HCT116 (cell line): ENCODE data around the gene NSRP1. TPM values are rescaled to one million over a fixed set of nuclear protein-coding genes. Genes with fewer than 3 reads are reported as not detected.

ENCODE experiments used
- ATAC-seq: fragments of 200-7000 bp; cut with Tn5 transposase; 2 replicates; pipeline ENCODE4 v1.9.1; 2020; ENCODE audit warnings: mild to moderate bottlenecking, moderate library complexity
- BruUV-seq: library from RNA; stranded (reverse); fragments of 400-500 nt; replicated peaks from 2 replicates; lab custom pipeline; 2021; lab: Mats Ljungman, UMichigan
- CTCF ChIA-PET: fragments of 300-600 bp; sonication (Branson Sonifier 250); formaldehyde crosslinking; loops from one replicate; lab custom pipeline; 2021; ENCODE audit warnings: antibody characterized with exemption; lab: Charles Lee
- POLR2A ChIA-PET: fragments of 300-600, 350-600 bp; sonication (Branson Sonifier 250); formaldehyde crosslinking; loops from one replicate; lab custom pipeline; 2021; ENCODE audit warnings: antibody characterized with exemption; lab: Charles Lee
- RAD21 ChIA-PET, 2 experiments: fragments of 300-600 bp; sonication (Branson Sonifier 250); formaldehyde crosslinking; loops; one replicate each; lab custom pipeline; 2023; ENCODE audit warnings: low total read pairs in 2 of 2; ENCODE audit not compliant: uncharacterized antibody in 2 of 2, unreplicated experiment in 2 of 2, low non-redundant PET in 1 of 2; lab: Charles Lee
- DNase-seq: peaks from one replicate; pipeline ENCODE4 v3.0.0-alpha.2; 2010; ENCODE audit warnings: low read depth, low spot score
- H2AFZ ChIP-seq: fragments of 200-600 bp; shearing (Covaris generic), sonication (generic); 2 replicates; pipeline ENCODE4 v1.6.1; 2017; ENCODE audit warnings: low read depth, mixed run types, mixed read lengths, antibody characterized with exemption, low read length; ENCODE audit not compliant: poor library complexity, severe bottlenecking
- H3K27ac ChIP-seq: 2 replicates; pipeline ENCODE4 v1.5.1; 2012; ENCODE audit warnings: low read depth, low read length
- H3K27me3 ChIP-seq: fragments of 200-600 bp; sonication (generic); 2 replicates; pipeline ENCODE4 v1.6.1; 2016; ENCODE audit warnings: mixed run types, low read length, mixed read lengths; ENCODE audit not compliant: insufficient read depth
- H3K36me3 ChIP-seq, 2 experiments: fragments of 200-500 bp in 1 of 2; fragments of 200-600 bp in 1 of 2; sonication (Bioruptor generic) in 1 of 2; sonication (generic) in 1 of 2; 2 replicates each; pipeline versions ENCODE4 v1.5.1 to v1.6.1; 2014 to 2016; ENCODE audit warnings: low read length in 2 of 2, inconsistent platforms in 1 of 2, mixed read lengths in 1 of 2, mixed run types in 1 of 2; ENCODE audit not compliant: insufficient read depth in 2 of 2, control insufficient read depth in 1 of 2
- H3K4me1 ChIP-seq, 2 experiments: fragments of 200-600 bp in 1 of 2; sonication (generic) in 1 of 2; 2 replicates each; pipeline versions ENCODE4 v1.5.1 to v1.6.1; 2012 to 2017; ENCODE audit warnings: low read length in 2 of 2, inconsistent platforms in 1 of 2, mild to moderate bottlenecking in 1 of 2, mixed read lengths in 1 of 2, mixed run types in 1 of 2, moderate library complexity in 1 of 2; ENCODE audit not compliant: insufficient read depth in 2 of 2, control insufficient read depth in 1 of 2
- H3K4me2 ChIP-seq: fragments of 200-600 bp; sonication (generic); 2 replicates; pipeline ENCODE4 v1.6.1; 2017; ENCODE audit warnings: mixed run types, low read length, mixed read lengths
- H3K4me3 ChIP-seq, 2 experiments: fragments of 200-600 bp in 1 of 2; sonication (generic) in 1 of 2; replicated peaks in 1 of 2; 2 replicates each; pipeline ENCODE4 v1.5.1; 2011 to 2016; ENCODE audit warnings: low read length in 2 of 2, control low read depth in 1 of 2, low read depth in 1 of 2, mild to moderate bottlenecking in 1 of 2, mixed read lengths in 1 of 2, mixed run types in 1 of 2
- H3K79me2 ChIP-seq: fragments of 200-600 bp; sonication (generic); 2 replicates; pipeline ENCODE4 v1.6.1; 2017; ENCODE audit warnings: mild to moderate bottlenecking, mixed run types, low read length, moderate library complexity, mixed read lengths; ENCODE audit not compliant: insufficient read depth
- H3K9ac ChIP-seq: fragments of 200-600 bp; sonication (generic); 2 replicates; pipeline ENCODE4 v1.6.1; 2016; ENCODE audit warnings: low read length, mixed read lengths
- H3K9me2 ChIP-seq: fragments of 200-600 bp; sonication (generic), shearing (Covaris generic); 2 replicates; pipeline ENCODE4 v1.6.1; 2017; ENCODE audit warnings: mixed run types, mild to moderate bottlenecking, moderate library complexity; ENCODE audit not compliant: insufficient read depth
- H3K9me3 ChIP-seq, 2 experiments: fragments of 200-500 bp in 1 of 2; fragments of 200-600 bp in 1 of 2; sonication (Bioruptor generic) in 1 of 2; sonication (generic) in 1 of 2; 2 replicates each; pipeline ENCODE4 v1.6.1; 2014 to 2017; ENCODE audit warnings: low read length in 2 of 2, mixed read lengths in 2 of 2, inconsistent platforms in 1 of 2, low read depth in 1 of 2, mild to moderate bottlenecking in 1 of 2, mixed run types in 1 of 2, moderate library complexity in 1 of 2; ENCODE audit not compliant: control insufficient read depth in 1 of 2, insufficient read depth in 1 of 2
- H4K20me1 ChIP-seq: fragments of 200-600 bp; sonication (generic), shearing (Covaris generic); 2 replicates; pipeline ENCODE4 v1.6.1; 2017; ENCODE audit warnings: mixed run types, mild to moderate bottlenecking, moderate library complexity; ENCODE audit not compliant: insufficient read depth
- CBX3 ChIP-seq: IDR thresholded peaks from 2 replicates; pipeline ENCODE4 v1.6.1; 2012; ENCODE audit warnings: low read depth
- EGR1 ChIP-seq: IDR thresholded peaks from 2 replicates; pipeline ENCODE4 v1.6.1; 2012; ENCODE audit warnings: low read depth
- EZH2 ChIP-seq: fragments of 200-600 bp; sonication (generic); IDR thresholded peaks from 2 replicates; pipeline ENCODE4 v1.6.1; 2017; ENCODE audit warnings: antibody characterized with exemption, mixed run types
- EZH2phosphoT487 ChIP-seq: fragments of 200-600 bp; IDR thresholded peaks from 2 replicates; pipeline ENCODE4 v1.6.1; 2018; ENCODE audit warnings: antibody characterized with exemption, borderline replicate concordance
- FOSL1 ChIP-seq: IDR thresholded peaks from 2 replicates; pipeline ENCODE4 v1.6.1; 2012; ENCODE audit warnings: low read depth
- JUND ChIP-seq: IDR thresholded peaks from 2 replicates; pipeline ENCODE4 v1.6.1; 2012
- POLR2A ChIP-seq: IDR thresholded peaks from 2 replicates; pipeline ENCODE4 v1.7.0; 2011; ENCODE audit warnings: borderline replicate concordance; ENCODE audit not compliant: insufficient read depth, insufficient read length; ENCODE audit errors: extremely low read depth
- RAD21 ChIP-seq: IDR thresholded peaks from 2 replicates; pipeline ENCODE4 v1.6.1; 2012; ENCODE audit warnings: low read depth, mild to moderate bottlenecking
- SIN3A ChIP-seq: IDR thresholded peaks from 2 replicates; pipeline ENCODE4 v1.6.1; 2012; ENCODE audit warnings: low read depth
- SP1 ChIP-seq: IDR thresholded peaks from 2 replicates; pipeline ENCODE4 v1.6.1; 2012; ENCODE audit warnings: low read depth
- TCF7L2 ChIP-seq: IDR thresholded peaks from 2 replicates; pipeline ENCODE4 v1.7.0; 2011; ENCODE audit warnings: borderline replicate concordance, inconsistent platforms; ENCODE audit not compliant: insufficient read depth, insufficient read length; ENCODE audit errors: extremely low read depth
- YY1 ChIP-seq: IDR thresholded peaks from 2 replicates; pipeline ENCODE4 v1.6.1; 2011; ENCODE audit warnings: low read length, low read depth, moderate library complexity, mild to moderate bottlenecking; ENCODE audit not compliant: insufficient replicate concordance; ENCODE audit errors: extremely low read depth
- ZFX ChIP-seq: fragments of 450-650 bp; IDR thresholded peaks from 2 replicates; pipeline ENCODE4 v1.6.1; 2017
- intact Hi-C: fragments of 100-400 bp; cut with micrococcal nuclease; formaldehyde crosslinking; loops from 2 replicates; pipeline ENCODE4 v1.10.0; 2022
- total RNA-seq: library from RNA; stranded (reverse); gene quantifications from one replicate; pipeline ENCODE4 v1.2.1, GENCODE V29; 2021; ENCODE audit not compliant: unreplicated experiment
- TF ChIP-seq, protein P1 (sequence below): IDR thresholded peaks from 2 replicates; pipeline ENCODE4 v1.6.1; 2012; ENCODE audit warnings: low read depth
- TF ChIP-seq, protein P2 (sequence below): IDR thresholded peaks from 2 replicates; pipeline ENCODE4 v1.6.1; 2011; ENCODE audit warnings: mild to moderate bottlenecking, low read length, moderate library complexity; ENCODE audit not compliant: insufficient replicate concordance; ENCODE audit errors: extremely low read depth
- TF ChIP-seq, protein P3 (sequence below): IDR thresholded peaks from 2 replicates; pipeline ENCODE4 v1.6.1; 2012
- TF ChIP-seq, protein P4 (sequence below): IDR thresholded peaks from 2 replicates; pipeline ENCODE4 v1.6.1; 2012

Gene NSRP1
- total RNA-seq, 1 experiment from 2014 or later, result 24.9 TPM

DNA sequence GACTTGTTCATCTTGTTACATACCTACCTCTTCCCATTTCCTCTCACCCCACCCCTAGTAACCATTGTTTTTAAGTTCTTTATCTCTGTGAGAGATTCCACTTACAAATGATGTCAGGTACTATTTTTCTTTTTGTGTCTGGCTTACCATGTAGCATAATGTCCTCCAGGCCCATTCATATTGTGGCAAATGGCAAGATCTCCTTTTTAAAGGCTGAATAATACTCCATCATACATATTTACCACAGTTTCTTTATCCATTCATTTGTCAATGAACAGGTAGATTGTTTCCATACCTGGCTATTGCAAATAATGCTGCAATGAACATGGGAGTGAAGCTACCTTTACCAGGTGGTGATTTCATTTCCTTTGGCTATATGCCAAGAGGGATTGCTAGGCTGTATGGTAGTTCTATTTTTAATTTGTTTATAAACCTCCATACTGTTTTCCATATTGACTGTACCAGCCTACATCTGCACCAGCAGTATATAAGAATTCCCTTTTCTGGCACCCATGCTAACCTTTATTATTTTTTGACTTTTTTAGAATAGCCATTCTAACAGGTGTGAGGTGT lies 53.9 kb downstream of the NSRP1 start:
- no peak overlapping the region for H3K27ac ChIP-seq
- DNase-seq, result no peak
- peaks cover 75% of the 10 kb centered on the region for H3K79me2 ChIP-seq
- H4K20me1 ChIP-seq, result 0 out of 2 replicates have a peak, but pooled peaks cover 4% of the 10 kb centered on the region
- no peak overlapping the region for H3K4me3 ChIP-seq
- no peaks in the 10 kb centered on the region for H3K27me3 ChIP-seq
- H3K4me1 ChIP-seq, result no peaks in the 10 kb centered on the region
- TF ChIP-seq POLR2A (no peak), SIN3A (no peak), ZFX (no peak), TCF7L2 (no peak), CBX3 (no peak), EGR1 (no peak), RAD21 (no peak), JUND (no peak), YY1 (no peak), SP1 (no peak), FOSL1 (no peak), EZH2phosphoT487 (no peak), EZH2 (no peak)
- TF ChIP-seq, protein P1, sequence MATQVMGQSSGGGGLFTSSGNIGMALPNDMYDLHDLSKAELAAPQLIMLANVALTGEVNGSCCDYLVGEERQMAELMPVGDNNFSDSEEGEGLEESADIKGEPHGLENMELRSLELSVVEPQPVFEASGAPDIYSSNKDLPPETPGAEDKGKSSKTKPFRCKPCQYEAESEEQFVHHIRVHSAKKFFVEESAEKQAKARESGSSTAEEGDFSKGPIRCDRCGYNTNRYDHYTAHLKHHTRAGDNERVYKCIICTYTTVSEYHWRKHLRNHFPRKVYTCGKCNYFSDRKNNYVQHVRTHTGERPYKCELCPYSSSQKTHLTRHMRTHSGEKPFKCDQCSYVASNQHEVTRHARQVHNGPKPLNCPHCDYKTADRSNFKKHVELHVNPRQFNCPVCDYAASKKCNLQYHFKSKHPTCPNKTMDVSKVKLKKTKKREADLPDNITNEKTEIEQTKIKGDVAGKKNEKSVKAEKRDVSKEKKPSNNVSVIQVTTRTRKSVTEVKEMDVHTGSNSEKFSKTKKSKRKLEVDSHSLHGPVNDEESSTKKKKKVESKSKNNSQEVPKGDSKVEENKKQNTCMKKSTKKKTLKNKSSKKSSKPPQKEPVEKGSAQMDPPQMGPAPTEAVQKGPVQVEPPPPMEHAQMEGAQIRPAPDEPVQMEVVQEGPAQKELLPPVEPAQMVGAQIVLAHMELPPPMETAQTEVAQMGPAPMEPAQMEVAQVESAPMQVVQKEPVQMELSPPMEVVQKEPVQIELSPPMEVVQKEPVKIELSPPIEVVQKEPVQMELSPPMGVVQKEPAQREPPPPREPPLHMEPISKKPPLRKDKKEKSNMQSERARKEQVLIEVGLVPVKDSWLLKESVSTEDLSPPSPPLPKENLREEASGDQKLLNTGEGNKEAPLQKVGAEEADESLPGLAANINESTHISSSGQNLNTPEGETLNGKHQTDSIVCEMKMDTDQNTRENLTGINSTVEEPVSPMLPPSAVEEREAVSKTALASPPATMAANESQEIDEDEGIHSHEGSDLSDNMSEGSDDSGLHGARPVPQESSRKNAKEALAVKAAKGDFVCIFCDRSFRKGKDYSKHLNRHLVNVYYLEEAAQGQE, result no peak
- TF ChIP-seq, protein P2, sequence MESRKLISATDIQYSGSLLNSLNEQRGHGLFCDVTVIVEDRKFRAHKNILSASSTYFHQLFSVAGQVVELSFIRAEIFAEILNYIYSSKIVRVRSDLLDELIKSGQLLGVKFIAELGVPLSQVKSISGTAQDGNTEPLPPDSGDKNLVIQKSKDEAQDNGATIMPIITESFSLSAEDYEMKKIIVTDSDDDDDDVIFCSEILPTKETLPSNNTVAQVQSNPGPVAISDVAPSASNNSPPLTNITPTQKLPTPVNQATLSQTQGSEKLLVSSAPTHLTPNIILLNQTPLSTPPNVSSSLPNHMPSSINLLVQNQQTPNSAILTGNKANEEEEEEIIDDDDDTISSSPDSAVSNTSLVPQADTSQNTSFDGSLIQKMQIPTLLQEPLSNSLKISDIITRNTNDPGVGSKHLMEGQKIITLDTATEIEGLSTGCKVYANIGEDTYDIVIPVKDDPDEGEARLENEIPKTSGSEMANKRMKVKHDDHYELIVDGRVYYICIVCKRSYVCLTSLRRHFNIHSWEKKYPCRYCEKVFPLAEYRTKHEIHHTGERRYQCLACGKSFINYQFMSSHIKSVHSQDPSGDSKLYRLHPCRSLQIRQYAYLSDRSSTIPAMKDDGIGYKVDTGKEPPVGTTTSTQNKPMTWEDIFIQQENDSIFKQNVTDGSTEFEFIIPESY, result no peak
- TF ChIP-seq, protein P3, sequence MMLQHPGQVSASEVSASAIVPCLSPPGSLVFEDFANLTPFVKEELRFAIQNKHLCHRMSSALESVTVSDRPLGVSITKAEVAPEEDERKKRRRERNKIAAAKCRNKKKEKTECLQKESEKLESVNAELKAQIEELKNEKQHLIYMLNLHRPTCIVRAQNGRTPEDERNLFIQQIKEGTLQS, result no peak
- TF ChIP-seq, protein P4, sequence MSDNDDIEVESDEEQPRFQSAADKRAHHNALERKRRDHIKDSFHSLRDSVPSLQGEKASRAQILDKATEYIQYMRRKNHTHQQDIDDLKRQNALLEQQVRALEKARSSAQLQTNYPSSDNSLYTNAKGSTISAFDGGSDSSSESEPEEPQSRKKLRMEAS, result no peak
- no peaks in the 10 kb centered on the region for H3K9me2 ChIP-seq
- no peak overlapping the region for H3K9ac ChIP-seq
- peaks cover 6 to 12% of the 10 kb centered on the region in 2 experiments for H3K36me3 ChIP-seq
- no peak overlapping the region for H3K4me2 ChIP-seq
- CTCF ChIA-PET, result no interaction called here
- no peak for ATAC-seq
- RAD21 ChIA-PET, result no interaction called here
- no peak overlapping the region for H2AFZ ChIP-seq
- POLR2A ChIA-PET, result no interaction called here
- BruUV-seq, result no TSS peak
- no peaks in the 10 kb centered on the region for H3K9me3 ChIP-seq
- intact Hi-C loops, result no loop called here
